ENCODE results near the gene RPTOR.

Gene RPTOR

GRCh38 chr17:80640366-80641084 lies 95.9 kb downstream of the RPTOR start:
- no peak for DNase-seq (ENCODE audit: low read depth, low spot score)

GRCh38 chr17:80643326-80644099 lies 98.9 kb downstream of the RPTOR start:
- no peak for DNase-seq (ENCODE audit: low read depth, low spot score)

GRCh38 chr17:80644536-80644935 lies 99.9 kb downstream of the RPTOR start:
- DNase-seq (ENCODE audit: low read depth, low spot score), result no peak

GRCh38 chr17:80645706-80646325 lies 101.2 kb downstream of the RPTOR start:
- DNase-seq (ENCODE audit: low read depth, low spot score), result no peak

GRCh38 chr17:80646328-80646727 lies 101.7 kb downstream of the RPTOR start:
- DNase-seq (ENCODE audit: low read depth, low spot score), result no peak

- DNase-seq (ENCODE audit: low read depth, low spot score), result no peak
Observed at GRCh38 chr17:80647746-80648145, 103.1 kb downstream of the RPTOR start.

- no peak for DNase-seq (ENCODE audit: low read depth, low spot score)
Observed at GRCh38 chr17:80649200-80649644, 104.6 kb downstream of the RPTOR start.

GRCh38 chr17:80649672-80650330 lies 105.2 kb downstream of the RPTOR start:
- peak; percentile 77 for DNase-seq (ENCODE audit: low read depth, low spot score)

- DNase-seq (ENCODE audit: low read depth, low spot score), result no peak
Observed at GRCh38 chr17:80650331-80650672, 105.7 kb downstream of the RPTOR start.

GRCh38 chr17:80650751-80651518 lies 106.3 kb downstream of the RPTOR start:
- DNase-seq (ENCODE audit: low read depth, low spot score), result no peak

- DNase-seq (ENCODE audit: low read depth, low spot score), result no peak
Observed at GRCh38 chr17:80652756-80653330, 108.2 kb downstream of the RPTOR start.

GRCh38 chr17:80653856-80654255 lies 109.2 kb downstream of the RPTOR start:
- no peak for DNase-seq (ENCODE audit: low read depth, low spot score)

GRCh38 chr17:80655608-80656007 lies 111.0 kb downstream of the RPTOR start:
- DNase-seq (ENCODE audit: low read depth, low spot score), result no peak

GRCh38 chr17:80656590-80656989 lies 112.0 kb downstream of the RPTOR start:
- DNase-seq (ENCODE audit: low read depth, low spot score), result no peak

- DNase-seq (ENCODE audit: low read depth, low spot score), result no peak
Observed at GRCh38 chr17:80657561-80657960, 112.9 kb downstream of the RPTOR start.

- no peak for DNase-seq (ENCODE audit: low read depth, low spot score)
Observed at GRCh38 chr17:80658821-80659220, 114.2 kb downstream of the RPTOR start.

GRCh38 chr17:80659651-80660050 lies 115.0 kb downstream of the RPTOR start:
- DNase-seq (ENCODE audit: low read depth, low spot score), result no peak

- no peak for DNase-seq (ENCODE audit: low read depth, low spot score)
Observed at GRCh38 chr17:80660527-80661198, 116.0 kb downstream of the RPTOR start.

- DNase-seq (ENCODE audit: low read depth, low spot score), result no peak
Observed at GRCh38 chr17:80662557-80662956, 117.9 kb downstream of the RPTOR start.

- DNase-seq (ENCODE audit: low read depth, low spot score), result peak; percentile 23
Observed at GRCh38 chr17:80663781-80664206, 119.2 kb downstream of the RPTOR start.
